Endodermal cell (in vitro differentiated cells): ENCODE measurements around the gene GLUL. TPM values are rescaled to one million over a fixed set of nuclear protein-coding genes. Genes with fewer than 3 reads are reported as not detected.

ENCODE experiments used
- DNase-seq: peaks from one replicate; pipeline ENCODE4 v3.0.0-alpha.2; 2017
- H3K27ac ChIP-seq: 2 replicates; pipeline ENCODE4 v1.5.1; 2013; ENCODE audit warnings: mild to moderate bottlenecking, low read depth, low read length, moderate library complexity
- H3K27me3 ChIP-seq: 2 replicates; pipeline ENCODE4 v1.6.1; 2013; ENCODE audit warnings: mild to moderate bottlenecking, low read length, moderate library complexity; ENCODE audit not compliant: insufficient read depth, control insufficient read depth, poor library complexity, severe bottlenecking
- H3K36me3 ChIP-seq: 2 replicates; pipeline ENCODE4 v1.7.0; 2013; ENCODE audit warnings: mild to moderate bottlenecking, low read length, moderate library complexity; ENCODE audit not compliant: control insufficient read depth, insufficient read depth
- H3K4me1 ChIP-seq: one replicate; pipeline ENCODE4 v1.7.0; 2013; ENCODE audit warnings: low read length; ENCODE audit not compliant: control insufficient read depth, insufficient read depth
- H3K4me3 ChIP-seq: 2 replicates; pipeline ENCODE4 v1.5.1; 2013; ENCODE audit warnings: mild to moderate bottlenecking, low read length, moderate library complexity
- H3K9ac ChIP-seq: 2 replicates; pipeline ENCODE4 v1.6.1; 2013; ENCODE audit warnings: mild to moderate bottlenecking, low read length, moderate library complexity; ENCODE audit not compliant: poor library complexity, severe bottlenecking; ENCODE audit errors: extremely low read depth
- H3K9me3 ChIP-seq: 2 replicates; pipeline ENCODE4 v1.6.1; 2013; ENCODE audit warnings: mild to moderate bottlenecking, low read length, moderate library complexity; ENCODE audit not compliant: control insufficient read depth
- H3K27ac Mint-ChIP-seq: 2 replicates; pipeline ENCODE4 v1.8.0; 2020; ENCODE audit warnings: mixed read lengths
- H3K27me3 Mint-ChIP-seq: 2 replicates; pipeline ENCODE4 v1.8.0; 2021; ENCODE audit warnings: mild to moderate bottlenecking, mixed read lengths; ENCODE audit not compliant: insufficient read depth
- H3K36me3 Mint-ChIP-seq: 2 replicates; pipeline ENCODE4 v1.8.0; 2020; ENCODE audit warnings: low read depth, mixed read lengths
- H3K4me1 Mint-ChIP-seq: 2 replicates; pipeline ENCODE4 v1.8.0; 2020; ENCODE audit warnings: mixed read lengths
- H3K4me3 Mint-ChIP-seq: 2 replicates; pipeline ENCODE4 v1.8.0; 2020; ENCODE audit warnings: mild to moderate bottlenecking, moderate library complexity, mixed read lengths
- H3K9me3 Mint-ChIP-seq: 2 replicates; pipeline ENCODE4 v1.8.0; 2020; ENCODE audit warnings: mild to moderate bottlenecking, mixed read lengths
- WGBS, 2 experiments: methylation state at CpG; one replicate each; pipeline versions ENCODE4 v1.1.5 to v1.1.7; 2013; ENCODE audit warnings: missing lambda C conversion rate in 2 of 2, mixed read lengths in 1 of 2; ENCODE audit not compliant: insufficient coverage in 1 of 2, insufficient read length in 1 of 2; 5-methylcytosine and 5-hydroxymethylcytosine counted together
- total RNA-seq, 2 donors: library from RNA; stranded (reverse); fragmentation: NEBNext Ultra II Directional in 1 of 2; extraction: Animal tissue kit (Norgen Biotek cat#: 25700) in 1 of 2; gene quantifications; 2 replicates in 1 of 2; 3 replicates in 1 of 2; pipeline ENCODE4 v1.2.1, GENCODE V29; 2021
- TF ChIP-seq, protein P1 (sequence below): fragments of 200-600 bp; sonication (generic); conservative IDR thresholded peaks from 2 replicates; pipeline ENCODE4 v1.5.0; 2021; ENCODE audit warnings: antibody characterized with exemption, mild to moderate bottlenecking

GLUL gene
- total RNA-seq, 2 donors from 2014 or later, result 529 to 553 TPM

GRCh38 chr1:182332261-182333060 is 59.1 kb downstream of the GLUL start:
- Histone ChIP-seq H3K27ac (no peak overlapping the region), H3K36me3 (no peaks in the 10 kb centered on the region), H3K9me3 (no peaks in the 10 kb centered on the region), H3K4me1 (no peaks in the 10 kb centered on the region), H3K9ac (no peak overlapping the region), H3K27me3 (no peaks in the 10 kb centered on the region), H3K4me3 (no peak overlapping the region)
- H3K27me3 Mint-ChIP-seq, result peaks cover 4% of the 10 kb centered on the region
- H3K36me3 Mint-ChIP-seq, result no peaks in the 10 kb centered on the region
- peak overlapping the region; percentile 5 for H3K27ac Mint-ChIP-seq
- H3K9me3 Mint-ChIP-seq, result no peaks in the 10 kb centered on the region
- H3K4me1 Mint-ChIP-seq, result peaks cover 18% of the 10 kb centered on the region
- WGBS, 2 experiments, result 71 to 76% methylated on average over 9 to 13 of the region's 13 CpGs
- TF ChIP-seq, protein P1, sequence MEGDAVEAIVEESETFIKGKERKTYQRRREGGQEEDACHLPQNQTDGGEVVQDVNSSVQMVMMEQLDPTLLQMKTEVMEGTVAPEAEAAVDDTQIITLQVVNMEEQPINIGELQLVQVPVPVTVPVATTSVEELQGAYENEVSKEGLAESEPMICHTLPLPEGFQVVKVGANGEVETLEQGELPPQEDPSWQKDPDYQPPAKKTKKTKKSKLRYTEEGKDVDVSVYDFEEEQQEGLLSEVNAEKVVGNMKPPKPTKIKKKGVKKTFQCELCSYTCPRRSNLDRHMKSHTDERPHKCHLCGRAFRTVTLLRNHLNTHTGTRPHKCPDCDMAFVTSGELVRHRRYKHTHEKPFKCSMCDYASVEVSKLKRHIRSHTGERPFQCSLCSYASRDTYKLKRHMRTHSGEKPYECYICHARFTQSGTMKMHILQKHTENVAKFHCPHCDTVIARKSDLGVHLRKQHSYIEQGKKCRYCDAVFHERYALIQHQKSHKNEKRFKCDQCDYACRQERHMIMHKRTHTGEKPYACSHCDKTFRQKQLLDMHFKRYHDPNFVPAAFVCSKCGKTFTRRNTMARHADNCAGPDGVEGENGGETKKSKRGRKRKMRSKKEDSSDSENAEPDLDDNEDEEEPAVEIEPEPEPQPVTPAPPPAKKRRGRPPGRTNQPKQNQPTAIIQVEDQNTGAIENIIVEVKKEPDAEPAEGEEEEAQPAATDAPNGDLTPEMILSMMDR, result no peak
- DNase-seq, result no peak
- no peak overlapping the region for H3K4me3 Mint-ChIP-seq

Other genes starting within 250 kb of the GLUL start
- gene TEDDM1, start 8.9 kb upstream of the GLUL start, total RNA-seq, result not detected
- gene RGSL1, start 58.4 kb upstream of the GLUL start, total RNA-seq, result not detected
- gene RNASEL, start 197.5 kb upstream of the GLUL start, total RNA-seq, result 1 to 10 TPM; 2.6 to 3.1 TPM
- gene RGS16, start 212.6 kb upstream of the GLUL start, total RNA-seq, result 10 to 100 TPM; 14.8 to 19.4 TPM